Measurements from ENCODE around the gene TIAM2. TPM values are rescaled to one million over a fixed set of nuclear protein-coding genes. Genes with fewer than 3 reads are reported as not detected.
"Not testable (repeated sequence)": the region's sequence is repeated elsewhere in the genome, so short reads cannot be mapped to it uniquely, and the experiment has no call there.

The TIAM2 gene
- total and polyA plus RNA-seq, 12 donors = 4.3 to 22.5 (median 11.8) TPM

GRCh38 chr6:155177363-155177961, 182.3 kb downstream of the TIAM2 start:
- H3K27ac ChIP-seq = no peak overlapping the region
- intact Hi-C loops (cut with DNase I) = loop anchor here in 9 of 10 donors (1.0 to 10.0 kb wide), 13 partner anchors 67 to 503 kb away; partner anchors contain the start of gene TFB1M (in 2 of the 9)
- 88 to 92% methylated on average over 4 of the region's 4 CpGs for WGBS, 2 donors
- TF ChIP-seq, protein P1, sequence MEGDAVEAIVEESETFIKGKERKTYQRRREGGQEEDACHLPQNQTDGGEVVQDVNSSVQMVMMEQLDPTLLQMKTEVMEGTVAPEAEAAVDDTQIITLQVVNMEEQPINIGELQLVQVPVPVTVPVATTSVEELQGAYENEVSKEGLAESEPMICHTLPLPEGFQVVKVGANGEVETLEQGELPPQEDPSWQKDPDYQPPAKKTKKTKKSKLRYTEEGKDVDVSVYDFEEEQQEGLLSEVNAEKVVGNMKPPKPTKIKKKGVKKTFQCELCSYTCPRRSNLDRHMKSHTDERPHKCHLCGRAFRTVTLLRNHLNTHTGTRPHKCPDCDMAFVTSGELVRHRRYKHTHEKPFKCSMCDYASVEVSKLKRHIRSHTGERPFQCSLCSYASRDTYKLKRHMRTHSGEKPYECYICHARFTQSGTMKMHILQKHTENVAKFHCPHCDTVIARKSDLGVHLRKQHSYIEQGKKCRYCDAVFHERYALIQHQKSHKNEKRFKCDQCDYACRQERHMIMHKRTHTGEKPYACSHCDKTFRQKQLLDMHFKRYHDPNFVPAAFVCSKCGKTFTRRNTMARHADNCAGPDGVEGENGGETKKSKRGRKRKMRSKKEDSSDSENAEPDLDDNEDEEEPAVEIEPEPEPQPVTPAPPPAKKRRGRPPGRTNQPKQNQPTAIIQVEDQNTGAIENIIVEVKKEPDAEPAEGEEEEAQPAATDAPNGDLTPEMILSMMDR (IDR thresholded peaks at IDR 0.05) = peak; percentile 45 to 84 (median 73)
- H3K4me3 ChIP-seq = no peak overlapping the region
- ATAC-seq = no peak
- peak in 1 of 2 donors; percentile 42 for DNase-seq
- H3K36me3 ChIP-seq = peaks cover 0 to 6% (median 0%) of the 10 kb centered on the region in 9 donors
- H3K4me1 ChIP-seq = peaks cover 0 to 8% (median 0%) of the 10 kb centered on the region in 9 donors
- no peaks in the 10 kb centered on the region for H3K9me3 ChIP-seq
- no peaks in the 10 kb centered on the region for H3K27me3 ChIP-seq

- Histone ChIP-seq H3K36me3 (peaks cover 0 to 11% (median 0%) of the 10 kb centered on the region in 9 donors), H3K27ac (no peak overlapping the region), H3K27me3 (no peaks in the 10 kb centered on the region), H3K4me1 (peaks cover 0 to 9% (median 4%) of the 10 kb centered on the region in 9 donors), H3K4me3 (no peak overlapping the region), H3K9me3 (no peaks in the 10 kb centered on the region)
- TF ChIP-seq, protein P1 (IDR thresholded peaks at IDR 0.05) = no peak
- ATAC-seq (no peak), DNase-seq (no peak)
- intact Hi-C loops (cut with DNase I) = loop anchor here in 2 of 10 donors (2.0 to 10.0 kb wide), 3 partner anchors 67 to 343 kb away; partner anchors contain the start of gene TFB1M (in 1 of the 2)
- 76 to 79% methylated on average over 3 of the region's 3 CpGs for WGBS, 2 donors
These were observed 186.4 kb downstream of the TIAM2 start for GRCh38 chr6:155181498-155181897.

DNA sequence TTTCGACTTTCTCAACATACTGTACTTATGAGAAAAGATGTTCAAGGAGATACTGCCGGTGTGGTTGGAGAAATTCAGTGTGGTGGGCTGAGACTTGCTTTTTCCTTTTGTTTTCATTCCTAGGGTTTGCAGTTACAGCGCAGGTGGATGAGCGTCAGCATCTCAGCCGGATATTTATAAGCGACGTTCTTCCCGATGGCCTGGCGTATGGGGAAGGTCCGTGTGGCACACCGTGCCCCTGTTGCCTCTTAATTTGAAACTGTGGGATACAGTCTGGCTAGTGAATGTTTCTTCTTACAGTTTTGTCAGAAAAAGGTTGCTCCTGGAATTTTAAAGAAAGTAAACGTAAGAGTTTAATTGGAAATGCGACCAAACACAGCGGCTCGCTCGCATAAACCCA, 187.0 kb downstream of the TIAM2 start:
- intact Hi-C loops (cut with DNase I) = loop anchor here in 1 of 10 donors (10.0 kb wide), 2 partner anchors 133 to 343 kb away; partner anchors contain the start of gene TFB1M
- 91 to 97% methylated on average over 16 of the region's 16 CpGs for WGBS, 2 donors
- H3K4me3 ChIP-seq = no peak overlapping the region
- H3K27me3 ChIP-seq = no peaks in the 10 kb centered on the region
- peaks cover 0 to 11% (median 0%) of the 10 kb centered on the region in 9 donors for H3K36me3 ChIP-seq
- peaks cover 0 to 15% (median 10%) of the 10 kb centered on the region in 9 donors for H3K4me1 ChIP-seq
- H3K9me3 ChIP-seq = no peaks in the 10 kb centered on the region
- H3K27ac ChIP-seq = no peak overlapping the region
- ATAC-seq (no peak), DNase-seq (no peak)
- TF ChIP-seq, protein P1 (IDR thresholded peaks at IDR 0.05) = no peak

DNA sequence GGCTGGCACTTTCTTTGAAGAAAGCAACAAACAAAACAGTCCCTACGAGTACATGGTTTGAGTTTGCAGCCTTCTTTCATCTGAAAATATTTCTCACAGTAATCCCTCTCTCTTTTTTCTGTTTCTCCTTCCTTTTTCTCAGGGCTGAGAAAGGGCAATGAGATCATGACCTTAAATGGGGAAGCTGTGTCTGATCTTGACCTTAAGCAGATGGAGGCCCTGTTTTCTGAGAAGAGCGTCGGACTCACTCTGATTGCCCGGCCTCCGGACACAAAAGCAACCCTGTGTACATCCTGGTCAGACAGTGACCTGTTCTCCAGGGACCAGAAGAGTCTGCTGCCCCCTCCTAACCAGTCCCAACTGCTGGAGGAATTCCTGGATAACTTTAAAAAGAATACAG, 188.0 kb downstream of the TIAM2 start:
- H3K27me3 ChIP-seq = no peaks in the 10 kb centered on the region
- 49 to 52% methylated on average over 5 of the region's 5 CpGs for WGBS, 2 donors
- peak in 1 of 8 donors; percentile 42 for ATAC-seq
- H3K9me3 ChIP-seq = no peaks in the 10 kb centered on the region
- peaks cover 0 to 23% (median 15%) of the 10 kb centered on the region in 9 donors for H3K4me1 ChIP-seq
- intact Hi-C loops (cut with DNase I) = loop anchor here in 1 of 10 donors (10.0 kb wide), 2 partner anchors 132 to 342 kb away; partner anchors contain the start of gene TFB1M
- peak overlapping the region in 1 of 10 donors; percentile 11 for H3K27ac ChIP-seq
- TF ChIP-seq, protein P1 (IDR thresholded peaks at IDR 0.05) = no peak
- no peak for DNase-seq
- no peak overlapping the region for H3K4me3 ChIP-seq
- peaks cover 0 to 11% (median 0%) of the 10 kb centered on the region in 9 donors for H3K36me3 ChIP-seq

DNA sequence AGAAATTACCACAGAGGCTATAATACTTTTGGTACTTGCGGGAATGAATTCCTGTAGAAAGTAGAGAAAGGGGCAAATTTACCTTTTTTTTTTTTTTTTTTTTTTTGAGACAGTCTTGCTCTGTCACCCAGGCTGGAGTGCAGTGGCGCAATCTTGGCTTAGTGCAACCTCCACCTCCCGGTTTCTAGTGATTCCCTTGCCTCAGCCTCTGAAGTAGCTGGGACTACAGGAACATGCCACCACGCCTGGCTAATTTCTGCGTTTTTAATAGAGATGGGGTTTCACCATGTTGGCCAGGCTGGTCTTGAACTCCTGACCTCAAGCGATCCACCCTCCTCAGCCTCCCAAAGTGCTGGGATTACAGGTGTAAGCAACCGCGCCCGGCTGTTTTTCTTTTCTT, 189.9 kb downstream of the TIAM2 start:
- H3K27me3 ChIP-seq, DNase-seq, H3K4me3 ChIP-seq, H3K9me3 ChIP-seq, H3K36me3 ChIP-seq, ATAC-seq, H3K27ac ChIP-seq: not testable (repeated sequence)
- H3K4me1 ChIP-seq = peaks cover 0 to 42% (median 22%) of the 10 kb centered on the region in 9 donors
- WGBS, 2 donors = 97 to 99% methylated on average over 9 of the region's 9 CpGs
- intact Hi-C loops (cut with DNase I) = loop anchor here in 1 of 10 donors (10.0 kb wide), 2 partner anchors 130 to 340 kb away; partner anchors contain the start of gene TFB1M
